Natural killer cell (primary cell): ENCODE results near the gene PNPLA1. TPM values are rescaled to one million over a fixed set of nuclear protein-coding genes. Genes with fewer than 3 reads are reported as not detected.

ENCODE experiments used
- ATAC-seq, 3 donors: fragments of 150-1000 bp in 2 of 3; fragments of 200-7000 bp in 1 of 3; cut with Tn5 transposase; 1 replicate in 1 of 3; 2 replicates in 2 of 3; pipeline ENCODE4 v1.10.0; 2021; ENCODE audit warnings: mild to moderate bottlenecking in 2 of 3, moderate library complexity in 2 of 3
- DNase-seq, 2 donors: peaks; one replicate each; pipeline versions ENCODE4 v3.0.0 to v3.0.0-alpha.2; 2013 to 2021; ENCODE audit warnings: mixed read lengths in 1 of 2
- H3K27ac ChIP-seq: one replicate; pipeline ENCODE4 v1.5.1; 2013; ENCODE audit warnings: mild to moderate bottlenecking, low read length
- H3K27me3 ChIP-seq: one replicate; pipeline ENCODE4 v1.6.1; 2013; ENCODE audit warnings: low read length; ENCODE audit not compliant: control insufficient read depth, insufficient read depth
- H3K36me3 ChIP-seq: one replicate; pipeline ENCODE4 v1.6.1; 2013; ENCODE audit warnings: low read length; ENCODE audit not compliant: control insufficient read depth, insufficient read depth
- H3K4me1 ChIP-seq: one replicate; pipeline ENCODE4 v1.6.1; 2013; ENCODE audit warnings: low read length; ENCODE audit not compliant: control insufficient read depth, insufficient read depth
- H3K4me3 ChIP-seq: one replicate; pipeline ENCODE4 v1.5.1; 2013; ENCODE audit warnings: low read length
- H3K9me3 ChIP-seq: one replicate; pipeline ENCODE4 v1.6.1; 2013; ENCODE audit warnings: low read length; ENCODE audit not compliant: control insufficient read depth, insufficient read depth
- H3K27ac Mint-ChIP-seq, 2 donors: one replicate each; pipeline ENCODE4 v1.8.0; 2022; ENCODE audit warnings: mild to moderate bottlenecking in 2 of 2, mixed read lengths in 2 of 2, moderate library complexity in 1 of 2
- H3K27me3 Mint-ChIP-seq, 2 donors: one replicate each; pipeline ENCODE4 v1.8.0; 2022; ENCODE audit warnings: low read depth in 2 of 2, mixed read lengths in 2 of 2
- H3K36me3 Mint-ChIP-seq: one replicate; pipeline ENCODE4 v1.8.0; 2022; ENCODE audit warnings: mixed read lengths
- H3K4me1 Mint-ChIP-seq, 2 donors: one replicate each; pipeline ENCODE4 v1.8.0; 2022; ENCODE audit warnings: mixed read lengths in 2 of 2
- H3K4me3 Mint-ChIP-seq: one replicate; pipeline ENCODE4 v1.8.0; 2022; ENCODE audit warnings: mild to moderate bottlenecking, moderate library complexity, mixed read lengths
- H3K9me3 Mint-ChIP-seq, 2 donors: one replicate each; pipeline ENCODE4 v1.8.0; 2022; ENCODE audit warnings: mixed read lengths in 2 of 2
- CTCF ChIP-seq: fragments of 200-600 bp; IDR thresholded peaks from one replicate; pipeline ENCODE4 v1.8.0; 2022; ENCODE audit warnings: antibody characterized with exemption
- WGBS: methylation state at CpG from one replicate; pipeline ENCODE4 v1.1.7; 2013; ENCODE audit warnings: missing lambda C conversion rate; ENCODE audit not compliant: insufficient coverage; 5-methylcytosine and 5-hydroxymethylcytosine counted together
- intact Hi-C: fragments of 100-400 bp; cut with micrococcal nuclease; formaldehyde crosslinking; loops from one replicate; pipeline ENCODE4 v1.14.2; 2022
- total RNA-seq, 4 donors: library from RNA; stranded (reverse); fragments of 120-200 nt in 1 of 4; gene quantifications; one replicate each; pipeline versions ENCODE4 v1.2.3 to v1.2.4, GENCODE V29; 2013 to 2022

Gene PNPLA1
- total RNA-seq, 3 donors from 2014 or later (not counting 1 experiment from before 2014, with no cell fraction given) = 0.14 to 3.5 (median 0.61) TPM

GRCh38 chr6:36350681-36351571 lies 81.1 kb downstream of the PNPLA1 start:
- no peak for ATAC-seq
- intact Hi-C loops = no loop called here
- H3K36me3 Mint-ChIP-seq = no peaks in the 10 kb centered on the region
- peaks cover 14% of the 10 kb centered on the region in 2 donors for H3K27me3 Mint-ChIP-seq
- 75% methylated on average over 14 of the region's 15 CpGs for WGBS
- H3K27me3 ChIP-seq = no peaks in the 10 kb centered on the region
- no peak overlapping the region for H3K27ac Mint-ChIP-seq
- no peaks in the 10 kb centered on the region for H3K36me3 ChIP-seq
- DNase-seq = no peak
- no peak for TF ChIP-seq CTCF
- no peak overlapping the region for H3K4me3 Mint-ChIP-seq
- no peaks in the 10 kb centered on the region for H3K9me3 Mint-ChIP-seq
- H3K4me1 Mint-ChIP-seq = no peaks in the 10 kb centered on the region
- no peaks in the 10 kb centered on the region for H3K4me1 ChIP-seq
- H3K9me3 ChIP-seq = no peaks in the 10 kb centered on the region
- H3K4me3 ChIP-seq = no peak overlapping the region
- no peak overlapping the region for H3K27ac ChIP-seq

GRCh38 chr6:36352477-36353157 lies 82.8 kb downstream of the PNPLA1 start:
- H3K27ac ChIP-seq = no peak overlapping the region
- H3K27me3 ChIP-seq = no peaks in the 10 kb centered on the region
- Mint-ChIP-seq H3K36me3 (no peaks in the 10 kb centered on the region), H3K27me3 (peaks cover 17 to 23% of the 10 kb centered on the region in 2 donors), H3K4me3 (no peak overlapping the region), H3K9me3 (no peaks in the 10 kb centered on the region), H3K4me1 (peaks cover 0 to 1% of the 10 kb centered on the region in 2 donors), H3K27ac (no peak overlapping the region)
- WGBS = 86% methylated on average over 8 of the region's 8 CpGs
- H3K4me3 ChIP-seq = no peak overlapping the region
- DNase-seq = no peak
- intact Hi-C loops = no loop called here
- no peaks in the 10 kb centered on the region for H3K36me3 ChIP-seq
- ATAC-seq = no peak
- no peak for TF ChIP-seq CTCF
- H3K9me3 ChIP-seq = no peaks in the 10 kb centered on the region
- H3K4me1 ChIP-seq = no peaks in the 10 kb centered on the region

- ATAC-seq (no peak), DNase-seq (no peak)
- no peak overlapping the region for H3K27ac ChIP-seq
- no peak for TF ChIP-seq CTCF
- Mint-ChIP-seq H3K4me3 (no peak overlapping the region), H3K27me3 (peaks cover 17 to 23% of the 10 kb centered on the region in 2 donors), H3K4me1 (peaks cover 0 to 5% of the 10 kb centered on the region in 2 donors), H3K9me3 (no peaks in the 10 kb centered on the region), H3K36me3 (no peaks in the 10 kb centered on the region), H3K27ac (no peak overlapping the region)
- 86% methylated on average over 3 of the region's 4 CpGs for WGBS
- H3K4me3 ChIP-seq = no peak overlapping the region
- intact Hi-C loops = no loop called here
- H3K36me3 ChIP-seq = no peaks in the 10 kb centered on the region
- H3K9me3 ChIP-seq = no peaks in the 10 kb centered on the region
- H3K27me3 ChIP-seq = no peaks in the 10 kb centered on the region
- no peaks in the 10 kb centered on the region for H3K4me1 ChIP-seq
These were observed 83.6 kb downstream of the PNPLA1 start for GRCh38 chr6:36353411-36353915.
